B cell (primary cell): ENCODE results near the gene SLC43A1. TPM values are rescaled to one million over a fixed set of nuclear protein-coding genes. Genes with fewer than 3 reads are reported as not detected.

Experiments used
- ATAC-seq: fragments of 200-7000 bp; cut with Tn5 transposase; one replicate; pipeline ENCODE4 v1.10.0; 2021; ENCODE audit warnings: low read depth, mild to moderate bottlenecking, moderate number of reproducible peaks, moderate library complexity
- CTCF ChIA-PET: fragments of 350-600 bp; sonication (Branson Sonifier 250); formaldehyde crosslinking; loops from one replicate; lab custom pipeline; 2021; ENCODE audit warnings: antibody characterized with exemption, inconsistent platforms; lab: Charles Lee
- POLR2A ChIA-PET: fragments of 350-600 bp; sonication (Branson Sonifier 250); formaldehyde crosslinking; loops from one replicate; lab custom pipeline; 2021; ENCODE audit warnings: antibody characterized with exemption; lab: Charles Lee
- DNase-seq: peaks from one replicate; pipeline ENCODE4 v3.0.0; 2013
- H2AFZ ChIP-seq: 2 replicates; pipeline ENCODE4 v1.6.1; 2012; ENCODE audit warnings: mild to moderate bottlenecking, low read depth, low read length; ENCODE audit not compliant: insufficient read depth, poor library complexity, severe bottlenecking
- H3K27ac ChIP-seq, 2 donors: 1 replicate in 1 of 2; 2 replicates in 1 of 2; pipeline ENCODE4 v1.5.1; 2012 to 2013; ENCODE audit warnings: low read length in 2 of 2, mild to moderate bottlenecking in 2 of 2, moderate library complexity in 1 of 2
- H3K27me3 ChIP-seq, 4 experiments: fragments of 200-600 bp in 1 of 4; sonication (generic) in 1 of 4; replicated peaks in 1 of 4; 1 replicate in 2 of 4; 2 replicates in 2 of 4; pipeline versions ENCODE4 v1.6.1 to v1.7.0; 2013 to 2016; ENCODE audit warnings: low read length in 3 of 4, mild to moderate bottlenecking in 2 of 4, mixed read lengths in 1 of 4, moderate library complexity in 1 of 4; ENCODE audit not compliant: insufficient read depth in 4 of 4, control insufficient read depth in 3 of 4; ENCODE audit errors: control extremely low read depth in 1 of 4
- H3K36me3 ChIP-seq, 2 experiments: replicated peaks in 1 of 2; 1 replicate in 1 of 2; 2 replicates in 1 of 2; pipeline versions ENCODE4 v1.6.1 to v1.7.1; 2013; ENCODE audit warnings: low read length in 1 of 2; ENCODE audit not compliant: insufficient read depth in 2 of 2, control insufficient read depth in 1 of 2; ENCODE audit errors: control extremely low read depth in 1 of 2, extremely low read depth in 1 of 2
- H3K4me1 ChIP-seq, 2 donors: fragments of 200-600 bp in 1 of 2; sonication (generic) in 1 of 2; 1 replicate in 1 of 2; 2 replicates in 1 of 2; pipeline versions ENCODE4 v1.5.1 to v1.6.1; 2013 to 2017; ENCODE audit warnings: low read length in 2 of 2; ENCODE audit not compliant: control insufficient read depth in 2 of 2, insufficient read depth in 2 of 2
- H3K4me2 ChIP-seq: replicated peaks from 2 replicates; pipeline ENCODE3; 2012; ENCODE audit warnings: mild to moderate bottlenecking, low read depth, low read length; ENCODE audit not compliant: poor library complexity, severe bottlenecking
- H3K4me3 ChIP-seq, 5 experiments: fragments of 200-600 bp in 1 of 5; sonication (generic) in 1 of 5; 1 replicate in 3 of 5; 2 replicates in 2 of 5; pipeline versions ENCODE4 v1.5.1 to v1.7.0; 2011 to 2016; ENCODE audit warnings: low read length in 4 of 5, mild to moderate bottlenecking in 4 of 5, low read depth in 2 of 5, control low read depth in 1 of 5, moderate library complexity in 1 of 5; ENCODE audit not compliant: insufficient read depth in 1 of 5; ENCODE audit errors: control extremely low read depth in 1 of 5, extremely low read depth in 1 of 5
- H3K79me2 ChIP-seq: fragments of 200-600 bp; sonication (generic); one replicate; pipeline ENCODE4 v1.6.0; 2016; ENCODE audit warnings: low read length; ENCODE audit not compliant: control insufficient read depth, insufficient read depth
- H3K9ac ChIP-seq: fragments of 200-600 bp; sonication (generic); 2 replicates; pipeline ENCODE4 v1.6.1; 2017; ENCODE audit warnings: mild to moderate bottlenecking, low read length, moderate library complexity
- H3K9me3 ChIP-seq, 3 donors: one replicate each; pipeline versions ENCODE4 v1.6.1 to v1.7.1; 2013; ENCODE audit warnings: low read length in 2 of 3; ENCODE audit not compliant: control insufficient read depth in 2 of 3, insufficient read depth in 1 of 3; ENCODE audit errors: control extremely low read depth in 1 of 3
- H4K20me1 ChIP-seq: 2 replicates; pipeline ENCODE4 v1.6.0; 2012; ENCODE audit warnings: mild to moderate bottlenecking, low read length; ENCODE audit not compliant: insufficient read depth, control insufficient read depth, poor library complexity, severe bottlenecking
- H3K27ac Mint-ChIP-seq: one replicate; pipeline ENCODE4 v1.8.0; 2021; ENCODE audit warnings: mixed read lengths
- H3K27me3 Mint-ChIP-seq: one replicate; pipeline ENCODE4 v1.8.0; 2021; ENCODE audit warnings: mixed read lengths
- H3K4me1 Mint-ChIP-seq: one replicate; pipeline ENCODE4 v1.8.0; 2021; ENCODE audit warnings: mixed read lengths
- H3K4me3 Mint-ChIP-seq: one replicate; pipeline ENCODE4 v1.8.0; 2021; ENCODE audit warnings: mixed read lengths
- H3K9me3 Mint-ChIP-seq: one replicate; pipeline ENCODE4 v1.8.0; 2022; ENCODE audit warnings: mixed read lengths; ENCODE audit not compliant: insufficient read depth
- EZH2 ChIP-seq: IDR thresholded peaks from 2 replicates; pipeline ENCODE4 v1.6.1; 2012; ENCODE audit warnings: borderline replicate concordance, low read depth, mild to moderate bottlenecking, moderate library complexity, low read length; ENCODE audit not compliant: insufficient read depth, poor library complexity, severe bottlenecking
- WGBS: methylation state at CpG from one replicate; pipeline ENCODE4 v1.1.5; 2013; ENCODE audit warnings: missing lambda C conversion rate; ENCODE audit not compliant: insufficient coverage; 5-methylcytosine and 5-hydroxymethylcytosine counted together
- intact Hi-C: fragments of 100-400 bp; cut with micrococcal nuclease; formaldehyde crosslinking; loops from one replicate; pipeline ENCODE4 v1.10.0; 2022
- polyA plus RNA-seq: library from polyadenylated mRNA; depleted of rRNA; stranded (reverse); fragments of >200 nt; gene quantifications from 2 replicates; pipeline ENCODE4 v1.2.3, GENCODE V29; 2012
- total RNA-seq, 2 donors: library from RNA; stranded (reverse); fragments of 120-200 nt in 1 of 2; gene quantifications; 1 replicate in 1 of 2; 2 replicates in 1 of 2; pipeline versions ENCODE4 v1.2.3 to v1.2.4, GENCODE V29; 2013 to 2022
- TF ChIP-seq, protein P1 (sequence below): fragments of 200-600 bp; IDR thresholded peaks from one replicate; pipeline ENCODE4 v1.8.0; 2022; ENCODE audit warnings: antibody characterized with exemption, mild to moderate bottlenecking

SLC43A1 gene
- total and polyA plus RNA-seq, 2 donors (not counting 1 experiment from before 2014, with no cell fraction given), result 3.7 to 6.4 TPM

DNA sequence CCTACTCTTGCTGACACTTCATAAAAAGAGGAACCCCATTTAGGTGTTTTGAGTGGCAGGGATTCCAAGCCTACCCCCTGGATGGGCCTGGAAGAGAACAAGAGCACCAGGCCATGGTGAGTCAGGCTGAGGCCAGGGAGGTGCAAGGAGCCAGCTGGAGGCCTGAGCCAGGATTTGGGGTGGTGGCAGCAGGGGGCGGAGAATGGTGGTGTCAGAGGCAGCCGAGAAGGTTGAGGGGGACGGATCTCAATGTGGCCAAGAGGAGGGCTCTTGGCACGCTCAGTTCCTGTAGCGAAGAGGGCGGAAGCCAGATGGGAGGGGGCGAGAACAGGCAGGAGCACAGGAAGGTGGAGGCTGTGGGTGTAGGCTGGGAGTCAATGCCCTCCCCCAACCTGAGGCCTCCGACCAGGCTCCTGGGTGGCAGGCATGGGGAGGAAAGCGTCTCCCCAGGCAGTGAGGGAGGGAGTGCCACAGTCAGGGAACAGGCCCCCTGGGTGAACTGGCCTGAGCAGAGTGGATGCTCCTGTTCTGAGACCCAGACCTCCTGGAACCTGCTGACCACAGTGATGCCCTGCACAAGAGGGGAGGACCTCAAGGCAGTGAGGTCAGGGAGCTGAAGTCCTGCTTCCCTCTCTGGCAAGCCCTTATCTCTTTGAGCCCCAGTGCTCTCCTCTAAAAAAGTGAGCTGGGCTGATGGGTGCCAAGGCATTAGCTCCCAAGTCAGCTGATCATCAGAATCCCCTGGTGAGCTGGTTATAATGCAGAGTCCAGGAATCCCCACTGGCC is 41.3 kb downstream of the SLC43A1 start:
- Mint-ChIP-seq H3K27me3 (peaks cover 5% of the 10 kb centered on the region), H3K27ac (no peak overlapping the region), H3K9me3 (no peaks in the 10 kb centered on the region), H3K4me3 (peak overlapping the region; percentile 4), H3K4me1 (peaks cover 25% of the 10 kb centered on the region)
- Histone ChIP-seq H3K27ac (no peak overlapping the region), H2AFZ (peak overlapping the region; percentile 35), H3K79me2 (no peaks in the 10 kb centered on the region), H3K36me3 (no peaks in the 10 kb centered on the region), H3K4me2 (peak overlapping the region; percentile 35), H3K4me3 (no peak overlapping the region), H4K20me1 (no peaks in the 10 kb centered on the region), H3K9me3 (no peaks in the 10 kb centered on the region), H3K9ac (no peak overlapping the region), H3K27me3 (peaks cover 0 to 31% (median 3%) of the 10 kb centered on the region in 4 experiments), H3K4me1 (peaks cover 30 to 31% of the 10 kb centered on the region in 2 donors)
- ATAC-seq (no peak), DNase-seq (no peak)
- 14% methylated on average over 8 of the region's 9 CpGs for WGBS
- intact Hi-C loops, result no loop called here
- ChIA-PET POLR2A (interaction anchor here (0.7 kb wide), 1 partner anchor 44 kb away, joined by 10 read pairs; no protein-coding TSS in a partner anchor), CTCF (interaction anchor here (0.6 to 3.7 kb wide), 6 partner anchors 9 to 320 kb away, joined by 3 to 27 read pairs (median 12); partner anchors contain the start of gene RTN4RL2)
- no peak for TF ChIP-seq EZH2
- TF ChIP-seq, protein P1, sequence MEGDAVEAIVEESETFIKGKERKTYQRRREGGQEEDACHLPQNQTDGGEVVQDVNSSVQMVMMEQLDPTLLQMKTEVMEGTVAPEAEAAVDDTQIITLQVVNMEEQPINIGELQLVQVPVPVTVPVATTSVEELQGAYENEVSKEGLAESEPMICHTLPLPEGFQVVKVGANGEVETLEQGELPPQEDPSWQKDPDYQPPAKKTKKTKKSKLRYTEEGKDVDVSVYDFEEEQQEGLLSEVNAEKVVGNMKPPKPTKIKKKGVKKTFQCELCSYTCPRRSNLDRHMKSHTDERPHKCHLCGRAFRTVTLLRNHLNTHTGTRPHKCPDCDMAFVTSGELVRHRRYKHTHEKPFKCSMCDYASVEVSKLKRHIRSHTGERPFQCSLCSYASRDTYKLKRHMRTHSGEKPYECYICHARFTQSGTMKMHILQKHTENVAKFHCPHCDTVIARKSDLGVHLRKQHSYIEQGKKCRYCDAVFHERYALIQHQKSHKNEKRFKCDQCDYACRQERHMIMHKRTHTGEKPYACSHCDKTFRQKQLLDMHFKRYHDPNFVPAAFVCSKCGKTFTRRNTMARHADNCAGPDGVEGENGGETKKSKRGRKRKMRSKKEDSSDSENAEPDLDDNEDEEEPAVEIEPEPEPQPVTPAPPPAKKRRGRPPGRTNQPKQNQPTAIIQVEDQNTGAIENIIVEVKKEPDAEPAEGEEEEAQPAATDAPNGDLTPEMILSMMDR, result no peak
